ENCODE results near the gene STT3A.

Gene STT3A

DNA sequence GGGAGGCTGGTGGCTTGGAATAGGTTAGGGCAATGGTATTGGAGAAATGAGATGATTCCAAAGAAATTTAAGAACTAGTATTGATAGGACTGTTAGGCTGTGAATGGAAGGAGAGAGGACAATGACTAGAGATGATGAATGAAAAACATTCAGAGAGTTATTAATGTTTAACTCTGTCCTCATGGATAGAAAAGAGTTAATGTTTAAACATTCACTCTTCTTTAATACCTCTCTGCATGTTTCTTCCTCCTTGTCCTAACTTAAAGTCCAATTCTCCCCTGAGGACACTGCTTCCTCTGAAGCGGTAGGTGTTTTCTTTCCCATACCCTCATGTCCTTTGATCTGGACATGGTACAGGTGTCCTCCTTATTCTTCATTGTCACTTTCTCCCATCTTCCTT is 45.7 kb downstream of the STT3A start:
- TF ChIP-seq, protein P1, sequence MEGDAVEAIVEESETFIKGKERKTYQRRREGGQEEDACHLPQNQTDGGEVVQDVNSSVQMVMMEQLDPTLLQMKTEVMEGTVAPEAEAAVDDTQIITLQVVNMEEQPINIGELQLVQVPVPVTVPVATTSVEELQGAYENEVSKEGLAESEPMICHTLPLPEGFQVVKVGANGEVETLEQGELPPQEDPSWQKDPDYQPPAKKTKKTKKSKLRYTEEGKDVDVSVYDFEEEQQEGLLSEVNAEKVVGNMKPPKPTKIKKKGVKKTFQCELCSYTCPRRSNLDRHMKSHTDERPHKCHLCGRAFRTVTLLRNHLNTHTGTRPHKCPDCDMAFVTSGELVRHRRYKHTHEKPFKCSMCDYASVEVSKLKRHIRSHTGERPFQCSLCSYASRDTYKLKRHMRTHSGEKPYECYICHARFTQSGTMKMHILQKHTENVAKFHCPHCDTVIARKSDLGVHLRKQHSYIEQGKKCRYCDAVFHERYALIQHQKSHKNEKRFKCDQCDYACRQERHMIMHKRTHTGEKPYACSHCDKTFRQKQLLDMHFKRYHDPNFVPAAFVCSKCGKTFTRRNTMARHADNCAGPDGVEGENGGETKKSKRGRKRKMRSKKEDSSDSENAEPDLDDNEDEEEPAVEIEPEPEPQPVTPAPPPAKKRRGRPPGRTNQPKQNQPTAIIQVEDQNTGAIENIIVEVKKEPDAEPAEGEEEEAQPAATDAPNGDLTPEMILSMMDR (IDR thresholded peaks at IDR 0.05; ENCODE audit: borderline replicate concordance, insufficient read depth, low read depth, low read length) = no peak
- H3K4me3 ChIP-seq (ENCODE audit: low read depth, low read length) = no peak overlapping the region

DNA sequence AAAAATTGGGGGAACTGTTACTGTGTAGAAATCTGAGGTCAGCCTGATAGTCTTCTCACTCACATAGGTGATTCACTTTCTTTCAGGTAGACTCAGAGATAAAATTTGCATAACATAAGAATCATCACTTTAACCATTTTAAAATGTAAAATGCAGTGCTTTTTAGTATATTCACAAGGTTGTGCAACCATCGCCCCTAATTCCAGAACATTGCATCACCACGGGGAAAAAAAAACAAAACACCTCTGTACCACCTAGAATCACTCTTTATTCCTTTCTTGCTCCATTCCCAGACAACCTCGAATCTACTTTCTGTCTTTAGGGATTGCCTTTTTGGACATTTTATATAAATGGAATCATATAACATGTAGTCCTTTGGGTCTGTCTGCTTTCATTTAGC is 53.2 kb downstream of the STT3A start:
- no peak overlapping the region for H3K4me3 ChIP-seq (ENCODE audit: low read depth, low read length)
- TF ChIP-seq, protein P1 (IDR thresholded peaks at IDR 0.05; ENCODE audit: borderline replicate concordance, insufficient read depth, low read depth, low read length) = no peak

DNA sequence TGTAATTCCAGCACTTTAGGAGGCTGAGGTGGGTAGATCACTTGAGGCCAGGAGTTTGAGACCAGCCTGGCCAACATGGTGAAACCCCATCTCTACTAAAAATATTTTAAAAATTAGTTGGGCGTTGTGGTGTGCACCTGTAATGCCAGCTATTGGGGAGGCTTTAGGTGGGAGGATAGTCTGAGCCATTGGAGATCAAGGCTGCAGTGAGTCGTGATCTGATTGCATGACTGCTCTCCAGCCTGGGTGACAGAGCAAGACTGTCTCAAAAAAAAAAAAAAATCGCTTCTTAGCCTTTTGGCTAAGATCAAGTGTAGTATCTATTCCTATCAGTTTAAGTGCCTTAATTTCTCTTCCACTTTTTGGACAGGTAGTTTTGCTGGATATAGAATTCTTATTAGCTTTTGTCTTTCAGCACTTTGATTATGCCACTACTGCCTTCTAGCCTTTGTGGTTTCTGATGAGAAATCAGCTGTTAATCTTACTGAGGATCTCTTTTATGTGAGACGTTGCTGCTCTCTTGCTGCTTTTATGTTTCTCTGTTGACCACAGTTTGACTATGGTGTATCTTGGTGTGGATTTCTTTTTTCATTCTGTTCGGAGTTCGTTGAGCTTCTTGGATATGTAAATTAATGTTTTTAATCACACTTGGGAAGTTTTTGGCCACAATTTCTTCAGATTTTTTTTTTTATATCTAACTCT is 57.0 kb downstream of the STT3A start:
- H3K4me3 ChIP-seq (ENCODE audit: low read depth, low read length) = no peak overlapping the region
- TF ChIP-seq, protein P1 (IDR thresholded peaks at IDR 0.05; ENCODE audit: borderline replicate concordance, insufficient read depth, low read depth, low read length) = no peak

DNA sequence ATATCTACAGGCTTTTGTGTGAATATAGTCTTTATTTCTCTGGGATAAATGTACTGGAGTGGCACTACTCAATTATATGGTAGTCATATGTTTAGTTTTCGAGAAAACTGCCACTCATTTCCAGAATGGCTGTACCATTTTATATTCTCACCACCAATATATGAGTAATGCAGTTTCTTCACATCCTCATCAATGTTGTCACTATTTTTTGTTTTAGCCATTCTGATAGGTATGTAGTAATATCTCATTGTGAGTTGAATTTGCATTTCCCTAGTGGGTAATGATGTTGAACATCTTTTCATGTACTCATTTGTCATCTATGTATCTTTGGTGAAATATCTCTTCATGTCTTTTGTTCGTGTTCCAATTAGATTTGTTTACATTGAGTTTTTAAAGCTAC is 70.0 kb downstream of the STT3A start:
- H3K4me3 ChIP-seq (ENCODE audit: low read depth, low read length) = no peak overlapping the region

DNA sequence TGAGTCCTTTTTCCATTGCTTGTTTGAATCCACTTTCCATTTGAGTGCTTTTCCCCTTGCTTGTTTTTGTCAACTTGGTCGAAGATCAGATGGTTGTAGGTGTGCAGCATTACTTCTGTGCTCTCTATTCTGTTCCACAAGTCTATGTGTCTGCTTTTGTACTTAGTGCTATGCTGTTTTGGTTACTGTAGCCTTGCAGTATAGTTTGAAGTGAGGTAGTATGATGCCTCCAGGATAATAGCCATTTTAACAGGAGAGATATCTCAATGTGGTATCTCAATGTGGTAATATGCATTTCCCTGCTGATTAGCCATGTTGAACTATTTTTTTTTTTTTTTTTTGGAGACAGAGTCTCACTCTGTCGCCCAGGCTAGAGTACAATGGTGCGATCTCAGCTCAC is 71.3 kb downstream of the STT3A start:
- TF ChIP-seq, protein P1 (IDR thresholded peaks at IDR 0.05; ENCODE audit: borderline replicate concordance, insufficient read depth, low read depth, low read length) = no peak
- no peak overlapping the region for H3K4me3 ChIP-seq (ENCODE audit: low read depth, low read length)

More for the DNA sequence above, 70.0 kb downstream of the STT3A start:
- TF ChIP-seq, protein P1 (IDR thresholded peaks at IDR 0.05; ENCODE audit: borderline replicate concordance, insufficient read depth, low read depth, low read length) = no peak

DNA sequence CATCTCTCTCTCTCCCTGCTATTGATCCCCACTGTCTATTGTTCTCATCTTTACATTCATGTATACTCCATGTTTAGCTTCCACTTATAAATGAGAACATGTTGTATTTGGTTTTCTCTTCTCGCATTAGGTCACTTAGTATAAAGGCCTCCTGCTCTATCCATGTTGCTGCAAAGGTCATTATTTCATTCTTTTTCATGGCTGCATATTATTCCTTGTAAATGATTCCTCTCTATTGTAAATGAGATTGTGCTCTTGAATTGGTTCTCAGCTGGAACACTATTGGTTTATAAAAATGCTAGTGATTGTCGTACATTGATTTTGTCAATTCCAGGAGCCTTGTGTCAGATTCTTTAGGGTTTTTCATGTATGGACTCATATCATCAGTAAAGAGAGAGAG is 74.5 kb downstream of the STT3A start:
- H3K4me3 ChIP-seq (ENCODE audit: low read depth, low read length) = no peak overlapping the region
- TF ChIP-seq, protein P1 (IDR thresholded peaks at IDR 0.05; ENCODE audit: borderline replicate concordance, insufficient read depth, low read depth, low read length) = no peak

DNA sequence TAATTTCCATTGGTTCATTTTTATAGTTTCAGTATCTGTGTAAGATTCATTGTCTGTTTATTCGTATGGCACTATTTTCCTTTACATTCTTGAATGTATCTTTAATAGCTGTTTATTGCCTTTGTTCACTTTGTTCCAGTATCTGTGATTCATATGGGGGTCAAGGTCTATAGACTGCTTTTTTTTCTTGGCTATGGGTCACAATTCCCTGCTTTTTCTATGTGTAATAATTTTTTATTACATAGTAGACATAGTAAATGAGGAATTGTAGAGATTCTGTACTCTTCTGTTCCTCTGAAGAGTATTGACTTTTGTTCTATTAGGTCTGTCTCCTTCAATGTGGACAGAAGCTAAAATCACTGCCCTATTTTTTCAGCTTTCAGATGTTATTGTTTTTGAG is 77.5 kb downstream of the STT3A start:
- no peak overlapping the region for H3K4me3 ChIP-seq (ENCODE audit: low read depth, low read length)
- TF ChIP-seq, protein P1 (IDR thresholded peaks at IDR 0.05; ENCODE audit: borderline replicate concordance, insufficient read depth, low read depth, low read length) = no peak

Measured in GM12875 (cell line).